Upper lobe of left lung (tissue), 4 donors: ENCODE measurements around the gene ARPP21.

ENCODE experiments used
- POLR2AphosphoS5 ChIP-seq, 2 donors: sonication (generic); formaldehyde crosslinking; IDR thresholded peaks; one replicate each; pipeline ENCODE4 v1.5.1; 2017; ENCODE audit warnings: antibody characterized with exemption in 2 of 2
- TF ChIP-seq, protein P1 (sequence below), 6 experiments: fragments of 450-650 bp in 4 of 6; fragments of 200-600 bp in 2 of 6; sonication (generic) in 2 of 6; IDR thresholded peaks; one replicate each; pipeline ENCODE4 v1.5.1; 2016 to 2019; ENCODE audit warnings: antibody characterized with exemption in 6 of 6

DNA sequence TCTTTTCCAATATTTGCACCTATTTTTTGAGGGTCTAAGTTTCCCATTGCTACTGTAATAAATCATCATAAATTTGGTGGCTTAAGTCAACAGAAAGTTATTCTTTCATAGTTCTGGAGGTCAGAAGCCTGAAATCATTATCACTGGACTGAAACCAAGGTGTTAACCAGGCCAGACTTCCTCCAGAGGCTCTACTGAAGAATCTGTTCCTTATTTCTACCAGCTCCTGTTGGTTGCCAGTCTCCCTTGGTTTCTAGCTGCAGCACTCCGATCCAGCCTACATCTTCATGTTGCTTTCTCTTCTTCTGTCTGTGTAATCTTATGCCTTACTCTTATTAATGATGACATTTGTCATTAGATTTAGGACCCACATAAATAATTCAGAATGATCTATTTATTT lies 22.0 kb upstream of the ARPP21 start:
- TF ChIP-seq, protein P1, sequence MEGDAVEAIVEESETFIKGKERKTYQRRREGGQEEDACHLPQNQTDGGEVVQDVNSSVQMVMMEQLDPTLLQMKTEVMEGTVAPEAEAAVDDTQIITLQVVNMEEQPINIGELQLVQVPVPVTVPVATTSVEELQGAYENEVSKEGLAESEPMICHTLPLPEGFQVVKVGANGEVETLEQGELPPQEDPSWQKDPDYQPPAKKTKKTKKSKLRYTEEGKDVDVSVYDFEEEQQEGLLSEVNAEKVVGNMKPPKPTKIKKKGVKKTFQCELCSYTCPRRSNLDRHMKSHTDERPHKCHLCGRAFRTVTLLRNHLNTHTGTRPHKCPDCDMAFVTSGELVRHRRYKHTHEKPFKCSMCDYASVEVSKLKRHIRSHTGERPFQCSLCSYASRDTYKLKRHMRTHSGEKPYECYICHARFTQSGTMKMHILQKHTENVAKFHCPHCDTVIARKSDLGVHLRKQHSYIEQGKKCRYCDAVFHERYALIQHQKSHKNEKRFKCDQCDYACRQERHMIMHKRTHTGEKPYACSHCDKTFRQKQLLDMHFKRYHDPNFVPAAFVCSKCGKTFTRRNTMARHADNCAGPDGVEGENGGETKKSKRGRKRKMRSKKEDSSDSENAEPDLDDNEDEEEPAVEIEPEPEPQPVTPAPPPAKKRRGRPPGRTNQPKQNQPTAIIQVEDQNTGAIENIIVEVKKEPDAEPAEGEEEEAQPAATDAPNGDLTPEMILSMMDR (IDR thresholded peaks at IDR 0.05) = no peak
- TF ChIP-seq POLR2AphosphoS5 (IDR thresholded peaks at IDR 0.05) = no peak
